Prostate gland (tissue), 2 donors: ENCODE results near the gene GRM8.

Experiments
- CTCF ChIP-seq, 4 experiments: fragments of 200-600 bp in 2 of 4; fragments of 450-650 bp in 2 of 4; sonication (generic) in 2 of 4; IDR thresholded peaks; 1 replicate in 3 of 4; 2 replicates in 1 of 4; pipeline ENCODE4 v1.5.1; 2016 to 2019; ENCODE audit warnings: antibody characterized with exemption in 4 of 4, mild to moderate bottlenecking in 2 of 4, moderate library complexity in 2 of 4
- POLR2A ChIP-seq: fragments of 450-650 bp; IDR thresholded peaks from one replicate; pipeline ENCODE4 v1.6.1; 2016; ENCODE audit warnings: antibody characterized with exemption, mild to moderate bottlenecking
- POLR2AphosphoS5 ChIP-seq: sonication (generic); formaldehyde crosslinking; IDR thresholded peaks from one replicate; pipeline ENCODE4 v1.6.1; 2017; ENCODE audit warnings: antibody characterized with exemption

GRCh38 chr7:126605553-126605952, 647.2 kb downstream of the GRM8 start:
- TF ChIP-seq CTCF (IDR thresholded peaks at IDR 0.05) (no peak), POLR2A (no peak), POLR2AphosphoS5 (no peak)
